ENCODE results near the gene SLC35F6.
"Not testable (repeated sequence)": the region's sequence is repeated elsewhere in the genome, so short reads cannot be mapped to it uniquely, and the experiment has no call there.

SLC35F6 gene

DNA sequence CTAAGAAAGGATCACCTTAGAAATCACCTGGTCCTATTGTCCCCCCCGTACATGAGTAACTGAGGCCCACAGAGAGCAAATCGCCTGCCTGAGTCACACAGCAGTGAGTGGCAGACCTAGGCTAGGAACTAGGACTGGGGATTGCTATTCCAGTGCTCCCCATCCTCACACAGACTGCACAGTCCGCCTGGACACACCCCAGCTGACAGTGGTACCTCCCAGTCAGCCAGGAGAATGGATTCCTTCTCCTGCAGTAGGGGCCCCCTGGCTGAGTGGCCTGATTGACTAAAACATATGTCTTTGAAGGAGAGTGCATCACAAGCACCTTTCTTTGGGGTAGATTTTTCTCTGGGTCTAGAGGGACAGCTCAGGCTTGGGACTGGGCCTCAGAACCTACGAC is 32.4 kb upstream of the SLC35F6 start:
- no peak for DNase-seq

DNA sequence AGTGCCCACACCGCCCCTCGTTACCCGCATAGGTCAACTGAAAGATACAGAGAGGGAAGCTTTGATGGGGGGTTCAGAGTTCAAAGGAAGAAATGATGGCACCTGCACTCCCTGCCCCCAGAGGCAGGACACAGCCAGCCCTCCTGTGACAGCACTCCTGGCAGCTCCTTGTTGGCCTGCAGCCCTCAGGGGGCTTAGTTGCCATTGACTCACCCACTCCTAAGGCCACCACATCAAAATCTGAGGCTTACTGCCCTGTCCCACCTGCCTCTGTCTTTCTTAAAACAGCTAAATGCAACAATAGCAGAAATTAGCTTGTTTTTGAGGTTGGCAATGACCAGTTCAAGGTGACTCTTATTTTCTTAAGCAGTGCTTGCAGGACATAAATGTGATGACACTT is 31.6 kb upstream of the SLC35F6 start:
- DNase-seq: no peak

DNA sequence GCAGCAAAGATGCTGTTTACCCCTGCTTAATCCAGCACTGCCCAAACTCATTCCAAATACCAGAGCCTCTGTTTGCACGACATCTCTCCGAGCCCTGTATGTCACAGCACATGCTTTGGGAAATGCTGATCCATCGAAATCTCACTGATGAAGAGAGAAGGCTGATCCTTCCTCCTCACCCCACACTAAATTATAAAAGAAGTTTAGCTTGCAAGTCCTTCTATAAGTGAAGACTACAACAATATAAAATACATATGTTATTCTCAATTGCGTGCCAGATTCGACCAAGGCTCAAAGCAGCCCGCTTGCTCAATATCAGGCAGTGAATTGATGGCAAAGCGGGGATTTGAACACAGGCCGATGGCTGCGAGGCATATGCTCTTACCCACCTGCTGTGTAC is 30.7 kb upstream of the SLC35F6 start:
- DNase-seq: no peak

DNA sequence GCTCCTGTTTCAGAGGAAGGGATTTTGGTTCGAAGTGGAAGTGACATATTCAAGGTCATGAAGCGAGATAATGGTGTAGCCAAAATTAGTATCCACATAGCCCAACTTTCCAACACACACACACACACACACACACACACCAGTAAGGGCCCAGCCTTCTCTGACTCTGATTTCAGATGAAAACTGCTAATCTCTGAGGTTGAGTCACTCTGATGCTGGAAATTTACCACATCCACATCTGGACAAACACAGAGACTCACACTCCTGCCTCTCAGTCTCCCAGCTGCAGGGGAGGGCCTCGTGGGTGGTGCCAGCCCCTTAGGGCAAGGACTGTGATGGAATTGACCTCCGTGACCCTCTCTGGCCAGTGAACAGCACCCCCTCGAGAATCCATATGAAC is 29.0 kb upstream of the SLC35F6 start:
- DNase-seq: no peak

- no peak for DNase-seq
Measured at GRCh38 chr2:26735883-26736588, 28.0 kb upstream of the SLC35F6 start.

DNA sequence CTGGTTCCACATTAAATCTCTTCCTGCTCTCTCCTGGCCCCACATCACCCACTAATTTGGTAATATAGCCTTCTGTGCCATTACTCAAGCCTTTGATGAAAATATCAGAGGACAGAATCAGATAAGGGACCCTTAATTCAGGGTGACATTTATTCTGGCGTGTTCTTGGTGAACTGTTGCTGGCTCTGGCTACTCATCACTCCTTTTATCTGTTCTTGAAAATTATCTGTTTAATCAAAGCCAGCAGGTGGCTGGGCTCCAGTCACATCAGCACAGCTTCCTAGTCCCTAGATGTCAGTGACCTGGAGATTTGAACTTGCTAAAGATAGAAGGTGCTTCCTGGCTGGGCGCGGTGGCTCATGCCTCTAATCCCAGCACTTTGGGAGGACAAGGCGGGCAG is 26.9 kb upstream of the SLC35F6 start:
- DNase-seq: no peak

DNA sequence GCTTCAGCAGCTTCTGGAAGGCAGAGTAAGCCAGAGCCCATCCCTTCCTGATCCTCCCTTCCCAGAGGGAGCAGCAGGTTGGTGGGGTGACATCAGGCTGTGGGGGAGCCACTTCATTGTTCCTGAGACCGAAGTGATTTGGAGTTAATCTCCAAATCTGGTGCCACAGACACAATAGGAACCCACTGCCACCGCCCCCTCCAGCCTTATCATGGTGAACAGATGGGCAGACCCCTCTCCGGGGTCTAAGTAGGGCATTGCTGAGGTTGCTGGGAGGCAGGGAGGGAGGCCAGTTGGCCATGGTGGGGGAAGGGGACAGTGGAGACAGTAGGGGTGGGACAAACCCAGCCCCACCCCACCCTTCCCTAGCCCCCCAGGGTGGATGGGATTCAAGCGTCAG is 25.6 kb upstream of the SLC35F6 start:
- DNase-seq: no peak

DNA sequence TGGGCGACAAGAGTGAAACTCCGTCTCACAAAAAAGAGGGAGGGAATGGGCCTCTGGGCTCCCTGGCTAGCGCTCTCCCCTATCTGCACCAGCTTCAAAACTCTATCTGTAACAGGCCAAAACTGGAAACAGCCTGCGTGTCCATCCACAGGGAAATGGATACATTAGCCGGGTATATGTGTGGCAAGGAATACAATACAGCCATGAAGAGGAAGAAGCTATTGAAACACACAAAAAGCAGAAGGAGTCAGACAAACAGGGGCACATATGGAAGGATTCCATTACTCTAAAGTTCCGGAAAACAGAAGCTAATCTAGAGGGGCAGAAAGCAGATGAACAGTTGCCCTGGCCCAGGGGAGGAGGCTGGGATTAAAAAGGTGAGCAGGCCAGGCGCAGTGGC is 24.6 kb upstream of the SLC35F6 start:
- no peak for DNase-seq

DNA sequence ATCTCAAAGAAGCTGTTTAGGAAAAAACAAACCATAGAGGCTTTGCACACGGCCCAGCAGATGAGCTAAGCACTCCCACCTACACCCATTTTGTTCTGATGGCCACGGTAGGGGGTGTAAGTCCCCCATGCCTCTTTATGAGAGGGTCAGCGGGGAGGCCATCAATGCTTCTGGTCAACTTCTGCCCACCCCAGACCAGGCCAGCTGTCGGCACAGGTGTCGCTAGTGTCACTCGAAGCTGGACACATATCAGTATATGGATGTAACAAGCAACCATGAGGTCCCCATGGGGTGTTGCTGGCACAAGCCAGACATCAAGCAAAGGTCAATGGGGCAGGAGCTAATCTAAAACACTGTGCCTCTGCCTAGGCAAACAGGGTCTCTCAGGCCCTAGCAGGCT is 23.7 kb upstream of the SLC35F6 start:
- DNase-seq: no peak

DNA sequence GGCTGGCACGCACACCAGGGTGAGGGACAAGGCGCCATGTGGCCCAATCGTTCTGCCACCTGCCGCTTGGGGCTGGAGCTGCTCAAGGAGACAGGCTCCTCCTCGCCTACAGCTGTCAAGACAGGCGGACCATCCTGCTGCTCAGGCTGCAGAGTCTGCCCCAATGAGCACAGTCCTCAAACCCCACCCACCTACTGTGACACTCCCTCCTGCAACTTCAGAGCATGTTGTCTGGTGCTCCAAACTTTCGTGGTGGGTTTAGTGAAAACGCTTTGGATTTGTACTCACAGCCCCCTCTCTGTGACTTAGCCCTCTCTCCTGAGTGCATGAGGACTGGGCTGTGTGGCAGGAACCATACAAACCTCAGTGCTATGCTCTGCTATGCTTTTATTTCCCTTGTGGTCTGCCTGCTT is 23.2 kb upstream of the SLC35F6 start:
- no peak for DNase-seq

- no peak for DNase-seq
Measured at GRCh38 chr2:26742048-26742770, 21.9 kb upstream of the SLC35F6 start.

- no peak for DNase-seq
Measured at GRCh38 chr2:26743852-26744251, 20.2 kb upstream of the SLC35F6 start.

GRCh38 chr2:26744953-26745352 is 19.1 kb upstream of the SLC35F6 start:
- no peak for DNase-seq

DNA sequence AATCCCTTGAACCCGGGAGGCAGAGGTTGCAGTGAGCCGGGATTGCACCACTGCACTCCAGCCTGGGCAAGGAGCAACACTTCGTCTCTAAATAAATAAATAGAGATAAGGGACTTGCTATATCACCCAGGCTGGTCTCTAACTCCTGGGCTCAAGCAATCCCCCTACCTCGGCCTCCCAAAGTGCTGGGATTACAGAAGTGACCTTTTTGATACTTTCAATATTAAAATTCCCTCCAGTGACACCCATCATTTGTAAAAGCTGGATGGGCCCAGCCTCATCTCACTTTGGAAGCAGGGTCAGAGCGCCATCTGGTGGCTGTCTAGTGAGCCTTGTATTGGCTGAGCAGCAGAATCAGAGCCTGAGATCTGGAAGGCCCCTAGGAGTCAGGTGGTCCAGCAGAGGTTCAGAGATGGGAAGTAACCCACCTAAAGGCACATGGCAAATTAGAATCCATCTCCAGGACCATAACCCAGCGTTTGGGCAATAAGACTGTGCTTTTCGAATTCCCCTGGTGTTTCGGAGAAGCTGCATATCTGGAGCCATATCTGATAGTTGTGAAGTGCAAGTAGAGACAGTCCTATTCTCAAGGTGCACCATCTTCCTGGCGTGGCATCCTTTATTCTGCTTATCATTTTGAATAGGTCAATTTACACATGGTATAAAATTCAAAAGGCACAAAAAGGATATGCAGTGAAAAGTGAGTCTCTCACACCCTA is 18.3 kb upstream of the SLC35F6 start:
- peak; percentile 26 for DNase-seq

DNA sequence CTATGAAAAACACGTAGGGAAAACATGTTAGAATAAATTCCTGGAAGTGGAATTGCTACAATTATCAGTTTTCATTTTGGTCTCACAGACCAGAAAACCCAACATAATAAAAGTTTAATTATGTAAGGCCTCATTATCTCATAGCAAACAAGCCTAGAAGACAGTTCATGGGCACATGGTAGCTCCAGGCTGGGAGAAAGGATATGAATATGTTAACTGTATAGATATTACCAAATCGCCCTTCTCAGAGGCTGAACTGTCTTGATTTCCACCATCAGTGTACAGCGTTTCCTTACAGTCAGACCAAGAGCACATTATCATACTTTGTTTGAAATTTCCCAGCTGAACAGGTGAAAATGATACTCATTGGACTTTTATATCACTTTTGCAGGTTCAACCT is 17.1 kb upstream of the SLC35F6 start:
- no peak for DNase-seq

DNA sequence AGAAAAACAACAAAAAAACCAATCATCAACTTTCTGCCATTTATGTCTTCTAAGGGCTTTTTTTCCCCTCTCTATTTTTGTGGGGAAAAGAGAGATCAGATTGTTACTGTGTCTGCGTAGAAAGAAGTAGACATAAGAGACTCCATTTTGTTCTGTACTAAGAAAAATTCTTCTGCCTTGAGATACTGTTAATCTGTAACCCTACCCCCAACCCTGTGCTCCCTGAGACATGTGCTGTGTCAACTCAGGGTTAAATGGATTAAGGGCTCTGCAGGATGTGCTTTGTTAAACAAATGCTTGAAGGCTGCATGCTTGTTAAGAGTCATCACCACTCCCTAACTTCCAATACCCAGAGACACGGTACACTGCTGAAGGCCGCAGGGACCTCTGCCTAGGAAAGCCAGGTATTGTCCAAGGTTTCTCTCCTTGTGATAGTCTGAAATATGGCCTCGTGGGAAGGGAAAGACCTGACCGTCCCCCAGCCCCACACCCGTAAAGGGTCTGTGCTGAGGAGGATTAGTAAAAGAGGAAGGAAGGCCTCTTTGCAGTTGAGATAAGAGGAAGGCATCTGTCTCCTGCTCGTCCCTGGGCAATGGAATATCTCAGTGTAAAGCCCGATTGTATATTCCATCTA is 14.2 kb upstream of the SLC35F6 start:
- DNase-seq: peak; percentile 76

DNA sequence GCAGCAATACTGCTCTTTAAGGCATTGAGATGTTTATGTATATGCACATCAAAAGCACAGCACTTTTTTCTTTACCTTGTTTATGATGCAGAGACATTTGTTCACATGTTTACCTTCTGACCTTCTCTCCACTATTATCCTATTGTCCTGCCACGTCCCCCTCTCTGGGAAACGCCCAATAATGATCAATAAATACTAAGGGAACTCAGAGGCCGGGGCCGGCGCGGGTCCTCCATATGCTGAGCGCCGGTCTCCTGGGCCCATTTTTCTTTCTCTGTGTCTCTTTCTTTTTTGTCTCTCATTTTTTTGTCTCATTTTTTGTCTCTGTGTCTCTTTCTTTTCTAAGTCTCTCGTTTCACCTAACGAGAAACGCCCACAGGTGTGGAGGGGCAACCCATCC is 13.6 kb upstream of the SLC35F6 start:
- not testable (repeated sequence) for DNase-seq

DNA sequence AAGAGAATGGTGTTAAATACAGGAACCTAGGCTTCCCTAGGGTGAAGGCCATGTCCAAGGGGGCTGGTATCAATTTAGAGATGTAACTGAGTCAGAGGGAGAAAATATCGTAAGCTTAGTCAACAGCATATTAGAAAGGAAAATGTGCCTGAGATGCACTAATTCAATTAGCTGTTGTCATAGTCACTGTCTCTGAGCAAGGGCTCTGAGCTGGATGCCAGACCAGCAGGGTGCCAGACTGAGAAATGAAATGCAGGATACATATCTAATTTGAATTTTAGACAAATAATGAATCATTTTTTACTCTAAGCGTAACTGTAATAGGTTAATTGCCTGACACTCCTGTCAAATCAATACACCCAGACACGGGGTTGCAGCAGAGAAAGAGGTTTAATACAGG is 11.4 kb upstream of the SLC35F6 start:
- DNase-seq: peak; percentile 14

DNA sequence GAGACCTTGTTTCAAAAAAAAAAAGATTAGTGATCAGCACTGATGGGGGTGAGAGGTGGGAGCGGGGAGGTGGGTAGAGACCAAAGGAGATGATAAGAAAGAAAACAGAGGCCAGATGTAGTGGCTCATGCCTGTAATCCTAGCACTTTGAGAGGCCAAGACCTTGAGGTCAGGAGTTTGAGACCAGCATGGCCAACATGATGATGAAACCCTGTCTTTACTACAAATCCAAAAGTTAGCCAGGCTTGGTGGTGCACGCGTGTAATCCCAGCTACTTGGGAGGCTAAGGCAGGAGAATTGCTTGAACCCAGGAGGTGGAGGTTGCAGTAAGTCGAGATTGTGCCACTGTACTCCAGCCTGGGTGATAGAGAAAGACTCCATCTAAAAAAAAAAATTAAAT is 9.5 kb upstream of the SLC35F6 start:
- no peak for DNase-seq

DNA sequence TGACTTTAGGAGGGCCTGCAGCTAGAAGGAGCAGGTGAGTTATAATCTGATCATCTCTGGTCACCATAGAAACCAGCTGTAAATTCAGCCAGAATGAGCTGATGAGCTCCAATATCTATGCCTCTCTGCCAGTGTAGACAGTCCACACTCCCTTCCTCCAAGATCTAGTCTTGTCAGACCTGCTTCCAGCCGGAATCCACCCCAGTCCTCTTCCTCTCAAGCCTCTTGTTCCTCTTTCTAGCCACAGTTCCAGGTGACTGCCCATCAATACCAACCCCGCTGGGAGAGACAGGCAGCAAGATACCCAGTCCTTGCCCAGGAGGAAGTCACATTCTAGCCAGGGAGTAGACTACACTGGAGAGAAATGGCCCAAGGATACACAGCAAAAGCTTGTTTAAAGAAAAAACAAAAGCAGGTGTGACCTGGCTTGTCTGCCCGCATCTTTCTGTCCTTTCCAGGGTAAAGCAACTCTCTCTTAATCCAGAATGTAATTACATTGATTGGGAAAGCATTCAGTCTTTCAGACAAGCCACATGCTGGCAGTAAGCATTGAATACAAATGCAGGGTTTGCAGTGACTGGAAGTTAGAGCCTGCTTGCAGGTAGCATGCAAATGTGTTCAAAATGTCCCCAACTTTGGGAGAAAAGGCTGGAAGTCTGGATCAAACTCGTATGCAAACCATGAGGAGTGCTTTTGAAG is 9.0 kb upstream of the SLC35F6 start:
- DNase-seq: no peak

DNA sequence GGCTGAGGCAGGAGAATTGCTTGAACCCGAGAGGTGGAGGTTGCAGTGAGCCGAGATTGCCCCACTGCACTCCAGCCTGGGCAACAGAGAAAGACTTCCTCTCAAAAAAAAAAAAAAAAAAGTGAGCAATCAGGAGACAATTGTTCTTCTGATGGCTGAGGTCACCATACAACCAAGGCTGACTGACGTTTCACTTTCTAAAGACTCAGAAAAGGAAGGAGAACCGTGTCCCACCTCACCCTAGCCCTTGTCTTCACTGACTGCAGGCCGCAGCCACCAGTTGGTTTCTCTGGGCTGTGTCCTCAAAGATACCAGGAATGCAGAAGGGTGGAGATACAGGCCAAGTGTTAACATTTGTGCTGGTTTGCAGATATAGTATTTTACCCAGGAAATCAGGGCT is 7.7 kb upstream of the SLC35F6 start:
- no peak for DNase-seq

GRCh38 chr2:26757873-26758789 is 6.0 kb upstream of the SLC35F6 start:
- no peak for DNase-seq
